HepG2 (cell line): Measurements from ENCODE around the gene RBM12. TPM values are rescaled to one million over a fixed set of nuclear protein-coding genes. Genes with fewer than 3 reads are reported as not detected.

Experiments
- ARID5B ChIP-seq: IDR thresholded peaks from 2 replicates; pipeline ENCODE4 v1.4.0; 2020; ENCODE audit warnings: mild to moderate bottlenecking, missing genetic modification reagents
- ATF5 ChIP-seq: sonication (generic); formaldehyde crosslinking; IDR thresholded peaks from 2 replicates; pipeline ENCODE4 v1.4.0; 2020; ENCODE audit warnings: mild to moderate bottlenecking, low read depth, missing genetic modification reagents
- E2F2 ChIP-seq: sonication (generic); formaldehyde crosslinking; IDR thresholded peaks from 2 replicates; pipeline ENCODE4 v1.4.0; 2020; ENCODE audit warnings: missing genetic modification reagents, borderline replicate concordance
- FOSL2 ChIP-seq: sonication (generic); formaldehyde crosslinking; IDR thresholded peaks from 2 replicates; pipeline ENCODE4 v1.4.0; 2020; ENCODE audit warnings: missing genetic modification reagents
- HMGXB4 ChIP-seq, 2 experiments: sonication (generic) in 1 of 2; formaldehyde crosslinking in 1 of 2; IDR thresholded peaks; 2 replicates each; pipeline versions ENCODE4 v1.4.0 to v1.6.1; 2018 to 2020; ENCODE audit warnings: missing genetic modification reagents in 2 of 2, borderline replicate concordance in 1 of 2, low read depth in 1 of 2, mild to moderate bottlenecking in 1 of 2, missing biosample characterization in 1 of 2
- POLR2AphosphoS5 ChIP-seq: IDR thresholded peaks from 2 replicates; pipeline ENCODE4 v1.6.1; 2012; ENCODE audit warnings: low read depth, low read length
- POLR2G ChIP-seq: fragments of 200-400 bp; formaldehyde crosslinking; IDR thresholded peaks from 2 replicates; pipeline ENCODE4 v1.6.1; 2018; ENCODE audit warnings: mild to moderate bottlenecking, low read depth, low read length, moderate library complexity
- REL ChIP-seq: sonication (generic); formaldehyde crosslinking; conservative IDR thresholded peaks from 2 replicates; pipeline ENCODE4 v1.8.0; 2022; ENCODE audit warnings: mild to moderate bottlenecking, missing genetic modification reagents, moderate library complexity
- THAP7 ChIP-seq: sonication (generic); formaldehyde crosslinking; IDR thresholded peaks from 2 replicates; pipeline ENCODE4 v1.8.1; 2023; ENCODE audit warnings: mild to moderate bottlenecking, missing genetic modification reagents
- USF2 ChIP-seq, 2 experiments: sonication (generic) in 1 of 2; formaldehyde crosslinking in 1 of 2; IDR thresholded peaks; 2 replicates each; pipeline versions ENCODE4 v1.5.1 to v1.6.1; 2011 to 2020; ENCODE audit warnings: borderline replicate concordance in 1 of 2, low read depth in 1 of 2, low read length in 1 of 2, mild to moderate bottlenecking in 1 of 2, missing genetic modification reagents in 1 of 2, moderate library complexity in 1 of 2
- ZNF12 ChIP-seq: sonication (generic); formaldehyde crosslinking; IDR thresholded peaks from 2 replicates; pipeline ENCODE4 v1.5.0; 2020; ENCODE audit warnings: missing genetic modification reagents
- ZNF501 ChIP-seq: sonication (generic); formaldehyde crosslinking; IDR thresholded peaks from 2 replicates; pipeline ENCODE4 v1.5.1; 2020; ENCODE audit warnings: mild to moderate bottlenecking, moderate library complexity, missing genetic modification reagents
- ZNF770 ChIP-seq: sonication (generic); formaldehyde crosslinking; IDR thresholded peaks from 2 replicates; pipeline ENCODE4 v1.5.0; 2020; ENCODE audit warnings: mild to moderate bottlenecking, missing genetic modification reagents
- polyA plus RNA-seq, 8 experiments: library from polyadenylated mRNA; depleted of rRNA in 3 of 8; stranded (reverse) in 7 of 8; unstranded in 1 of 8; fragments of >200 nt; fragmentation: Illumina TruSeq in 4 of 8; extraction: Trizol in 4 of 8; gene quantifications; 2 replicates each; pipeline versions ENCODE4 v1.2.1 to v1.2.3, GENCODE V29; 2011 to 2016; ENCODE audit warnings: low read depth in 4 of 8, missing spikeins in 1 of 8, mixed read lengths in 1 of 8; ENCODE audit not compliant: insufficient read depth in 1 of 8
- total RNA-seq, 5 experiments: library from RNA; depleted of rRNA; stranded (reverse); fragments of >200 nt; fragmentation: Illumina TruSeq; extraction: Trizol; gene quantifications; 2 replicates each; pipeline ENCODE4 v1.2.3, GENCODE V29; 2016; ENCODE audit warnings: low read depth in 1 of 5

RBM12 gene
- total and polyA plus RNA-seq, 2 of the 13 experiments (the other 11 are each of a cell fraction or from before 2014, with no cell fraction given), result 97.9 to 104 TPM

GRCh38 chr20:35625584-35626385 is 38.9 kb downstream of the RBM12 start (continued):
- no peak for TF ChIP-seq ZNF12 (CRISPR knock-in tag)
- TF ChIP-seq POLR2G, result peak; percentile 49
- no peak for TF ChIP-seq USF2 (IDR thresholded peaks at IDR 0.05; ENCODE audit: low read depth, low read length)
- TF ChIP-seq USF2 (CRISPR knock-in tag; IDR thresholded peaks at IDR 0.05; ENCODE audit: borderline replicate concordance), result no peak
- TF ChIP-seq ZNF501 (CRISPR knock-in tag), result peak; percentile 66; the same call in 1 of the 2 replicates
- TF ChIP-seq HMGXB4 (CRISPR knock-in tag; IDR thresholded peaks at IDR 0.05; ENCODE audit: borderline replicate concordance in 1 of 2, low read depth in 1 of 2), result 0 out of 4 replicates have a peak, but pooled peaks of 1 of the 2 experiments have one; percentile 16
- no peak for TF ChIP-seq FOSL2 (CRISPR knock-in tag)
- TF ChIP-seq ATF5, result no peak
- peak; percentile 56 for TF ChIP-seq ZNF770 (CRISPR knock-in tag)
- no peak for TF ChIP-seq THAP7 (CRISPR knock-in tag)
- no peak for TF ChIP-seq REL (CRISPR knock-in tag)
- TF ChIP-seq E2F2 (CRISPR knock-in tag), result no peak
- peak; percentile 2; the same call in 1 of the 2 replicates for TF ChIP-seq POLR2AphosphoS5
- TF ChIP-seq ARID5B, result peak; percentile 24; the same call in 1 of the 2 replicates
